ENCODE results near the gene UBE2J2. TPM values are rescaled to one million over a fixed set of nuclear protein-coding genes. Genes with fewer than 3 reads are reported as not detected.

The UBE2J2 gene
- total and polyA plus RNA-seq, 2 donors: 34.7 to 67.1 TPM

Other genes with a start within 250 kb of the UBE2J2 start
- 0.05 TPM for gene RNF223, start 199.5 kb downstream of the UBE2J2 start, total RNA-seq
- 0.37 TPM for gene RNF223, start 199.5 kb downstream of the UBE2J2 start, polyA plus RNA-seq
- gene C1orf159, start 157.8 kb downstream of the UBE2J2 start, total RNA-seq: 5.0 TPM
- 17.8 TPM for gene C1orf159, start 157.8 kb downstream of the UBE2J2 start, polyA plus RNA-seq
- 0.14 TPM for gene TTLL10, start 100.0 kb downstream of the UBE2J2 start, total RNA-seq
- gene TTLL10, start 100.0 kb downstream of the UBE2J2 start, polyA plus RNA-seq: 0.27 TPM
- 4.2 TPM for gene TNFRSF18, start 67.3 kb downstream of the UBE2J2 start, total RNA-seq
- gene TNFRSF18, start 67.3 kb downstream of the UBE2J2 start, polyA plus RNA-seq: 29.9 TPM
- 12.7 TPM for gene TNFRSF4, start 59.7 kb downstream of the UBE2J2 start, total RNA-seq
- 18.8 TPM for gene TNFRSF4, start 59.7 kb downstream of the UBE2J2 start, polyA plus RNA-seq
- 37.6 TPM for gene SDF4, start 41.9 kb downstream of the UBE2J2 start, total RNA-seq
- 79.1 TPM for gene SDF4, start 41.9 kb downstream of the UBE2J2 start, polyA plus RNA-seq
- 16.3 TPM for gene B3GALT6, start 41.6 kb downstream of the UBE2J2 start, total RNA-seq
- 11.8 TPM for gene B3GALT6, start 41.6 kb downstream of the UBE2J2 start, polyA plus RNA-seq
- 2.1 TPM for gene C1QTNF12, start 27.1 kb downstream of the UBE2J2 start, total RNA-seq
- 3.4 TPM for gene C1QTNF12, start 27.1 kb downstream of the UBE2J2 start, polyA plus RNA-seq
- gene SCNN1D, start 6.6 kb upstream of the UBE2J2 start, total RNA-seq: 1.7 TPM
- 12.5 TPM for gene SCNN1D, start 6.6 kb upstream of the UBE2J2 start, polyA plus RNA-seq
- gene ACAP3, start 34.1 kb upstream of the UBE2J2 start, total RNA-seq: 15.5 TPM
- 58.8 TPM for gene ACAP3, start 34.1 kb upstream of the UBE2J2 start, polyA plus RNA-seq
- gene PUSL1, start 34.7 kb upstream of the UBE2J2 start, total RNA-seq: 12.5 TPM
- gene PUSL1, start 34.7 kb upstream of the UBE2J2 start, polyA plus RNA-seq: 10.0 TPM
- gene INTS11, start 50.8 kb upstream of the UBE2J2 start, total RNA-seq: 60.8 TPM
- 216 TPM for gene INTS11, start 50.8 kb upstream of the UBE2J2 start, polyA plus RNA-seq
- 8.5 TPM for gene CPTP, start 50.9 kb upstream of the UBE2J2 start, total RNA-seq
- gene CPTP, start 50.9 kb upstream of the UBE2J2 start, polyA plus RNA-seq: 10.3 TPM
- 0.19 TPM for gene TAS1R3, start 57.4 kb upstream of the UBE2J2 start, total RNA-seq
- 0.37 TPM for gene TAS1R3, start 57.4 kb upstream of the UBE2J2 start, polyA plus RNA-seq
- gene DVL1, start 75.6 kb upstream of the UBE2J2 start, total RNA-seq: 19.6 TPM
- 40.9 TPM for gene DVL1, start 75.6 kb upstream of the UBE2J2 start, polyA plus RNA-seq
- gene MXRA8, start 84.7 kb upstream of the UBE2J2 start, total RNA-seq: 2.7 TPM
- gene MXRA8, start 84.7 kb upstream of the UBE2J2 start, polyA plus RNA-seq: 9.6 TPM
- 96.2 TPM for gene AURKAIP1, start 101.4 kb upstream of the UBE2J2 start, total RNA-seq
- gene AURKAIP1, start 101.4 kb upstream of the UBE2J2 start, polyA plus RNA-seq: 116 TPM
- 73.8 TPM for gene CCNL2, start 125.5 kb upstream of the UBE2J2 start, total RNA-seq
- 340 TPM for gene CCNL2, start 125.5 kb upstream of the UBE2J2 start, polyA plus RNA-seq
- gene MRPL20, start 133.4 kb upstream of the UBE2J2 start, total RNA-seq: 119 TPM
- 140 TPM for gene MRPL20, start 133.4 kb upstream of the UBE2J2 start, polyA plus RNA-seq
- gene ANKRD65, start 147.4 kb upstream of the UBE2J2 start, total RNA-seq: 7.9 TPM
- 16.0 TPM for gene ANKRD65, start 147.4 kb upstream of the UBE2J2 start, polyA plus RNA-seq
- 5.1 TPM for gene VWA1, start 161.8 kb upstream of the UBE2J2 start, total RNA-seq
- 16.8 TPM for gene VWA1, start 161.8 kb upstream of the UBE2J2 start, polyA plus RNA-seq
- 0.24 TPM for gene ATAD3C, start 175.8 kb upstream of the UBE2J2 start, total RNA-seq
- gene ATAD3C, start 175.8 kb upstream of the UBE2J2 start, polyA plus RNA-seq: 2.8 TPM
- 14.9 TPM for gene ATAD3B, start 197.9 kb upstream of the UBE2J2 start, total RNA-seq
- gene ATAD3B, start 197.9 kb upstream of the UBE2J2 start, polyA plus RNA-seq: 58.9 TPM
- 20.2 TPM for gene ATAD3A, start 238.3 kb upstream of the UBE2J2 start, total RNA-seq
- 17.5 TPM for gene ATAD3A, start 238.3 kb upstream of the UBE2J2 start, polyA plus RNA-seq